DOHH2 (cell line): ENCODE results near the gene PCYT1B.

Experiments used
- H3F3A ChIP-seq: fragments of 200-600 bp; sonication (generic), shearing (Covaris generic); 2 replicates; pipeline ENCODE4 v1.6.0; 2016; ENCODE audit warnings: antibody characterized with exemption, mild to moderate bottlenecking; ENCODE audit not compliant: control insufficient read depth, insufficient read depth
- H3K27ac ChIP-seq: fragments of 200-600 bp; sonication (generic); 2 replicates; pipeline ENCODE4 v1.5.1; 2014; ENCODE audit warnings: low read depth, mild to moderate bottlenecking, low read length, moderate library complexity
- H3K27me3 ChIP-seq: fragments of 200-600 bp; sonication (generic); 2 replicates; pipeline ENCODE4 v1.6.1; 2014; ENCODE audit warnings: mild to moderate bottlenecking, low read length, mixed read lengths; ENCODE audit not compliant: control insufficient read depth
- H3K36me3 ChIP-seq: fragments of 200-600 bp; sonication (generic); 2 replicates; pipeline ENCODE4 v1.6.1; 2014; ENCODE audit warnings: mild to moderate bottlenecking, low read length, moderate library complexity, mixed read lengths; ENCODE audit not compliant: control insufficient read depth
- H3K4me1 ChIP-seq: fragments of 200-600 bp; sonication (generic); 2 replicates; pipeline ENCODE4 v1.6.1; 2014; ENCODE audit warnings: mild to moderate bottlenecking, low read length, mixed read lengths; ENCODE audit not compliant: control insufficient read depth
- H3K4me2 ChIP-seq: fragments of 200-600 bp; sonication (generic); 2 replicates; pipeline ENCODE4 v1.6.0; 2014; ENCODE audit warnings: mild to moderate bottlenecking, low read length, moderate library complexity
- H3K4me3 ChIP-seq: fragments of 200-600 bp; sonication (generic); 2 replicates; pipeline ENCODE4 v1.5.1; 2014; ENCODE audit warnings: mild to moderate bottlenecking, low read length, mixed read lengths
- H3K79me2 ChIP-seq: fragments of 200-600 bp; sonication (generic); 2 replicates; pipeline ENCODE4 v1.6.1; 2014; ENCODE audit warnings: mild to moderate bottlenecking, low read length, mixed read lengths; ENCODE audit not compliant: control insufficient read depth
- H3K9me2 ChIP-seq: fragments of 200-600 bp; sonication (generic); replicated peaks from 2 replicates; pipeline ENCODE4 v1.6.1; 2014; ENCODE audit warnings: mild to moderate bottlenecking, low read length, mixed read lengths; ENCODE audit not compliant: control insufficient read depth
- H3K9me3 ChIP-seq: fragments of 200-600 bp; sonication (generic); 2 replicates; pipeline ENCODE4 v1.6.1; 2014; ENCODE audit warnings: antibody characterized with exemption, low read length, mixed read lengths; ENCODE audit not compliant: control insufficient read depth, insufficient read depth
- H4K20me1 ChIP-seq: fragments of 200-600 bp; sonication (generic); 2 replicates; pipeline ENCODE4 v1.6.0; 2014; ENCODE audit warnings: low read depth, mild to moderate bottlenecking, antibody characterized with exemption, low read length, moderate library complexity; ENCODE audit not compliant: control insufficient read depth, insufficient read depth
- EZH2phosphoT487 ChIP-seq: fragments of 200-600 bp; sonication (generic); IDR thresholded peaks from 2 replicates; pipeline ENCODE4 v1.6.1; 2017; ENCODE audit warnings: borderline replicate concordance, mild to moderate bottlenecking, antibody characterized with exemption, low read length, moderate library complexity, mixed read lengths
- TF ChIP-seq, protein P1 (sequence below): fragments of 200-600 bp; sonication (generic); IDR thresholded peaks from one replicate; pipeline ENCODE4 v1.5.1; 2014; ENCODE audit warnings: antibody characterized with exemption, mild to moderate bottlenecking, low read depth, low read length; ENCODE audit not compliant: poor library complexity, severe bottlenecking

Gene PCYT1B

DNA sequence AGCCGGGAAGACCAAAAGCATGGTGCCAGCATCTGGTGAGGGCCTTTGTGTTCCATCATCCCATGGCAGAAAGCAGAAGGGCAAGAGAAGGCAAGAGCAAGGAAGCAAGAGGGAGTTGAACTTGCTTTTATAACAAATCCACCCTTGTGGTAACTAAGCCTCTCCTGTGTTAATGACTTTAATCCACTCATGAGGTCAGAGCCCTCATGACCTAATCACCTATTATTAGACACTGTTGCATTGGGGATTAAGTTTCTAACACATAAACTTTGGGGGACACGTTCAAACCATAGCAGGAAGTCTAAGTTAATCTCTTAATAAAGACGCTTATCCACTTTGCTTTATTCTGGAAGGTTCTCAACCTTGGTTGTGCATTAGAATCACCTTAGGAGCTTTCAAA is 12.5 kb upstream of the PCYT1B start:
- TF ChIP-seq, protein P1, sequence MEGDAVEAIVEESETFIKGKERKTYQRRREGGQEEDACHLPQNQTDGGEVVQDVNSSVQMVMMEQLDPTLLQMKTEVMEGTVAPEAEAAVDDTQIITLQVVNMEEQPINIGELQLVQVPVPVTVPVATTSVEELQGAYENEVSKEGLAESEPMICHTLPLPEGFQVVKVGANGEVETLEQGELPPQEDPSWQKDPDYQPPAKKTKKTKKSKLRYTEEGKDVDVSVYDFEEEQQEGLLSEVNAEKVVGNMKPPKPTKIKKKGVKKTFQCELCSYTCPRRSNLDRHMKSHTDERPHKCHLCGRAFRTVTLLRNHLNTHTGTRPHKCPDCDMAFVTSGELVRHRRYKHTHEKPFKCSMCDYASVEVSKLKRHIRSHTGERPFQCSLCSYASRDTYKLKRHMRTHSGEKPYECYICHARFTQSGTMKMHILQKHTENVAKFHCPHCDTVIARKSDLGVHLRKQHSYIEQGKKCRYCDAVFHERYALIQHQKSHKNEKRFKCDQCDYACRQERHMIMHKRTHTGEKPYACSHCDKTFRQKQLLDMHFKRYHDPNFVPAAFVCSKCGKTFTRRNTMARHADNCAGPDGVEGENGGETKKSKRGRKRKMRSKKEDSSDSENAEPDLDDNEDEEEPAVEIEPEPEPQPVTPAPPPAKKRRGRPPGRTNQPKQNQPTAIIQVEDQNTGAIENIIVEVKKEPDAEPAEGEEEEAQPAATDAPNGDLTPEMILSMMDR, result no peak
- TF ChIP-seq EZH2phosphoT487, result no peak
- H3K79me2 ChIP-seq, result no peaks in the 10 kb centered on the region
- H3K4me1 ChIP-seq, result no peaks in the 10 kb centered on the region
- H3K27me3 ChIP-seq, result no peaks in the 10 kb centered on the region
- H3K36me3 ChIP-seq, result no peaks in the 10 kb centered on the region
- H3K4me3 ChIP-seq, result no peak overlapping the region
- no peak overlapping the region for H3K4me2 ChIP-seq
- no peaks in the 10 kb centered on the region for H3F3A ChIP-seq
- H3K9me2 ChIP-seq, result no peaks in the 10 kb centered on the region
- no peaks in the 10 kb centered on the region for H3K9me3 ChIP-seq
- H3K27ac ChIP-seq, result no peak overlapping the region
- no peaks in the 10 kb centered on the region for H4K20me1 ChIP-seq

DNA sequence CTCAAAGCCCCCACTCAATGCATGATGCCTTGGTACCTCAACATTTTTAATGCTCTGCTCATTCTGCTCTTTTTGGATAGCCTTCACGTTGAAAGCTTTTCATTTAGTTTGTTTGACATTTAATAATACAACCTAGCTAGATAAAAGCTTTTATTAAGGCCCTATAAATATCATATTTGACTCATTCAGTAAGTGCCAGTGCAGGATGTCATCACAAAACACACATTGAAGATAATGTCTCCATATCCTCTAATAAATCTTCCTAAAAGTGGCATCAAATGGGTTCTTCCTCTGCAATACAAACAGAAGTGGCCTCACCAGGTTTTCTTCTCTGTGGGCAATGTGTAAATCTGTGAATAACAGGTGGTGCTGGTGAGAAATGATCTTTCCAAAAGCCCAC is 12.0 kb upstream of the PCYT1B start:
- Histone ChIP-seq H4K20me1 (no peaks in the 10 kb centered on the region), H3K4me1 (no peaks in the 10 kb centered on the region), H3K36me3 (no peaks in the 10 kb centered on the region), H3F3A (no peaks in the 10 kb centered on the region), H3K79me2 (no peaks in the 10 kb centered on the region), H3K27me3 (no peaks in the 10 kb centered on the region), H3K9me3 (no peaks in the 10 kb centered on the region), H3K4me2 (no peak overlapping the region), H3K27ac (no peak overlapping the region), H3K4me3 (no peak overlapping the region), H3K9me2 (no peaks in the 10 kb centered on the region)
- TF ChIP-seq EZH2phosphoT487, result no peak
- TF ChIP-seq, protein P1, result no peak

DNA sequence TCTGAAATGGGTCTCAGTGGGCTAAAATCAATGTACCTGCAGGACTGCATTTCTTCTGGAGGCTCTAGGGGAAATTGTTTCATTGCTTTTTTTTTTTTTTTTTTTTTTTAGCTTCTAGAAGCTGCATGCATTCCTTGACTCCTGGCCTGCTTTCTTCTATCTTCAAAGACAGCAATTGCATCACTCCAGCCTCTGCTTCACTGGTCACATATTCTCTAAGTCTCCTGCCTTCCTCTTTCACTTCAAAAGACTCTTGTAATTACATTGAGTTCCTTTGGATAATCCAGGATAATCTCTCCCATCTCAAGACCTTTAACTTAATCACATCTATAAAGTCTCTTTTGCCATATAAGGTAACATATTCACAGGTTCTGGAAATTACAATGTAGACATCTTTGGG is 11.3 kb upstream of the PCYT1B start:
- no peaks in the 10 kb centered on the region for H3F3A ChIP-seq
- H3K27me3 ChIP-seq, result no peaks in the 10 kb centered on the region
- no peak overlapping the region for H3K4me3 ChIP-seq
- H4K20me1 ChIP-seq, result no peaks in the 10 kb centered on the region
- H3K4me2 ChIP-seq, result no peak overlapping the region
- no peak for TF ChIP-seq EZH2phosphoT487
- TF ChIP-seq, protein P1, result no peak
- no peaks in the 10 kb centered on the region for H3K36me3 ChIP-seq
- no peaks in the 10 kb centered on the region for H3K9me3 ChIP-seq
- H3K27ac ChIP-seq, result no peak overlapping the region
- no peaks in the 10 kb centered on the region for H3K4me1 ChIP-seq
- no peaks in the 10 kb centered on the region for H3K79me2 ChIP-seq
- no peaks in the 10 kb centered on the region for H3K9me2 ChIP-seq
